Measurements from ENCODE around the gene RCOR2.
"Not testable (repeated sequence)": the region's sequence is repeated elsewhere in the genome, so short reads cannot be mapped to it uniquely, and the experiment has no call there.

RCOR2 gene

DNA sequence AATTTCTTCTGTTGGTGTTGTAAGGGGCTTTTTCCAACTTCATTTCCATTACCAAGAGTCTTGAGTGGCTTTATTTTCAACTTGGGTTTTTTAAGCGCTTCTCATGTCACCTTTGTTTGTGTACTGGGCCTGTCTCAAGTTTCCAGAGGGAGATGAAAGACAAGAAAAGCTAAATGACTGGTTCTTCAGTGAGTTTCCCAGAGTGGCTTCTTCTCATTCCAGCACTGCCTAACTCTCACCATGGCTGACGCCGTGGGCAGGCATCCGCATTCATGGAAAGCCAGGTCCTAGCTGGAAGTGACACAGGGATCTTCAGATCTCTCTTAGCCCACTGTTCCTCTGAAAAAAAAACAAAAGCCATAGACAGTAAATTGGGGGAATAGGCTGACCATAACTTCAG is 49.5 kb downstream of the RCOR2 start:
- ATAC-seq (ENCODE audit: insufficient read depth, low read depth) (no peak), DNase-seq (no peak)
- H4K20me1 ChIP-seq (ENCODE audit: insufficient read depth, low read length): peaks cover 73% of the 10 kb centered on the region
- H3K36me3 ChIP-seq (ENCODE audit: insufficient read depth, low read length): peaks cover 44% of the 10 kb centered on the region
- H3K79me2 ChIP-seq (ENCODE audit: insufficient read depth, low read length): peaks cover 92% of the 10 kb centered on the region
- no peak overlapping the region for H3K4me3 ChIP-seq (ENCODE audit: low read depth in 1 of 2, low read length in 2 of 2)
- peaks cover 22% of the 10 kb centered on the region for H3K4me1 ChIP-seq (ENCODE audit: insufficient read depth, low read length)
- H3K27me3 ChIP-seq (ENCODE audit: insufficient read depth, low read length, poor library complexity): no peaks in the 10 kb centered on the region
- no peak for TF ChIP-seq EZH2 (IDR thresholded peaks at IDR 0.05; ENCODE audit: borderline replicate concordance, low read depth, low read length, severe bottlenecking)
- TF ChIP-seq, protein P1, sequence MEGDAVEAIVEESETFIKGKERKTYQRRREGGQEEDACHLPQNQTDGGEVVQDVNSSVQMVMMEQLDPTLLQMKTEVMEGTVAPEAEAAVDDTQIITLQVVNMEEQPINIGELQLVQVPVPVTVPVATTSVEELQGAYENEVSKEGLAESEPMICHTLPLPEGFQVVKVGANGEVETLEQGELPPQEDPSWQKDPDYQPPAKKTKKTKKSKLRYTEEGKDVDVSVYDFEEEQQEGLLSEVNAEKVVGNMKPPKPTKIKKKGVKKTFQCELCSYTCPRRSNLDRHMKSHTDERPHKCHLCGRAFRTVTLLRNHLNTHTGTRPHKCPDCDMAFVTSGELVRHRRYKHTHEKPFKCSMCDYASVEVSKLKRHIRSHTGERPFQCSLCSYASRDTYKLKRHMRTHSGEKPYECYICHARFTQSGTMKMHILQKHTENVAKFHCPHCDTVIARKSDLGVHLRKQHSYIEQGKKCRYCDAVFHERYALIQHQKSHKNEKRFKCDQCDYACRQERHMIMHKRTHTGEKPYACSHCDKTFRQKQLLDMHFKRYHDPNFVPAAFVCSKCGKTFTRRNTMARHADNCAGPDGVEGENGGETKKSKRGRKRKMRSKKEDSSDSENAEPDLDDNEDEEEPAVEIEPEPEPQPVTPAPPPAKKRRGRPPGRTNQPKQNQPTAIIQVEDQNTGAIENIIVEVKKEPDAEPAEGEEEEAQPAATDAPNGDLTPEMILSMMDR (IDR thresholded peaks at IDR 0.05; ENCODE audit: borderline replicate concordance, extremely low read depth, low read length, poor library complexity, severe bottlenecking): no peak
- no peak overlapping the region for H3K27ac ChIP-seq (ENCODE audit: low read length)
- no peak overlapping the region for H3K9ac ChIP-seq (ENCODE audit: low read depth, low read length)
- H3K9me3 ChIP-seq (ENCODE audit: insufficient read depth, low read length, severe bottlenecking): no peaks in the 10 kb centered on the region
- H2AFZ ChIP-seq (ENCODE audit: low read depth, low read length): no peak overlapping the region
- no peak overlapping the region for H3K4me2 ChIP-seq (ENCODE audit: insufficient read depth, low read length)

DNA sequence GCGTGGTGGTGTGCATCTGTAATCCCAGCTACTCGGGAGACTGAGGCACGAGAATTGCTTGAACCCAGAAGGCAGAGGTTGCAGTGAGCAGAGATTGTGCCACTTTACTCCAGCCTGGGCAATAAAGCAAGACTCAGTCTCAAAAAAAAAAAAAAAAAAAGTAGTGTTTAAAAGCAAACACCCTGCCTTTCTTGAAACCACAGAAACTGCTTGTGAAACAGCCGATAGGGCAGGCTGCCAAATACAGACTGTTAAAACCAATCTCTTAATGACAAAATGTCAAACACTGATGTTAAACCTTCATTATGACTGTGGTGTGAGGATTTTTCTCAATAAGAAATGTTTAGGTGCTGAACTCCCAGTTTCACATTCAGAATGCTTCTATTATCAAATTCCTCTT is 50.8 kb downstream of the RCOR2 start:
- H3K4me2 ChIP-seq (ENCODE audit: insufficient read depth, low read length): no peak overlapping the region
- TF ChIP-seq, protein P1 (IDR thresholded peaks at IDR 0.05; ENCODE audit: borderline replicate concordance, extremely low read depth, low read length, poor library complexity, severe bottlenecking): no peak
- no peak for TF ChIP-seq EZH2 (IDR thresholded peaks at IDR 0.05; ENCODE audit: borderline replicate concordance, low read depth, low read length, severe bottlenecking)
- H3K9me3 ChIP-seq (ENCODE audit: insufficient read depth, low read length, severe bottlenecking): no peaks in the 10 kb centered on the region
- H3K4me1 ChIP-seq (ENCODE audit: insufficient read depth, low read length): peaks cover 22% of the 10 kb centered on the region
- DNase-seq: peak; percentile 59
- H3K4me3 ChIP-seq (ENCODE audit: low read depth in 1 of 2, low read length in 2 of 2): no peak overlapping the region
- peaks cover 93% of the 10 kb centered on the region for H3K79me2 ChIP-seq (ENCODE audit: insufficient read depth, low read length)
- H3K36me3 ChIP-seq (ENCODE audit: insufficient read depth, low read length): peaks cover 51% of the 10 kb centered on the region
- no peak overlapping the region for H3K9ac ChIP-seq (ENCODE audit: low read depth, low read length)
- H4K20me1 ChIP-seq (ENCODE audit: insufficient read depth, low read length): peaks cover 67% of the 10 kb centered on the region
- no peak overlapping the region for H3K27ac ChIP-seq (ENCODE audit: low read length)
- no peak overlapping the region for H2AFZ ChIP-seq (ENCODE audit: low read depth, low read length)
- ATAC-seq (ENCODE audit: insufficient read depth, low read depth): peak; percentile 42; the same call in 1 of the 3 replicates
- no peaks in the 10 kb centered on the region for H3K27me3 ChIP-seq (ENCODE audit: insufficient read depth, low read length, poor library complexity)

DNA sequence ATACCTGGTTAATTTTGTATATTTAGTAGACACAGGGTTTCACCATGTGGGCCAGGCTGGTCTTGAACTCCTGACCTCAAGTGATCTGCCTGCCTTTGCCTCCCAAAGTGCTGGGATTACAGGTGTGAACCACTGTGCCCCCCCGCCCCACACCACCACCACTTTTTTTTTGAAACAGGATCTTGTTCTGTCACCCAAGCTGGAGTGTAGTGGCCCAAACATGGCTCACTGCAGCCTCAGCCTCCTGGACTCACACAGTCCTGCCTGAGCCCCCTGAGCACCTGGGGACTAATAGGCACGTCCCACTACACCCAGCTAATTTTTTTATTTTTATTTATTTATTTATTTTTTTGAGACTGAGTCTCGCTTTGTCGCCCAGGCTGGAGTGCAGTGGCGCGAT is 53.3 kb downstream of the RCOR2 start:
- H2AFZ ChIP-seq (ENCODE audit: low read depth, low read length); H3K27ac ChIP-seq (ENCODE audit: low read length); H3K4me2 ChIP-seq (ENCODE audit: insufficient read depth, low read length); ATAC-seq (ENCODE audit: insufficient read depth, low read depth); DNase-seq; H3K27me3 ChIP-seq (ENCODE audit: insufficient read depth, low read length, poor library complexity); H3K4me3 ChIP-seq (ENCODE audit: low read depth in 1 of 2, low read length in 2 of 2); H3K9me3 ChIP-seq (ENCODE audit: insufficient read depth, low read length, severe bottlenecking); H3K9ac ChIP-seq (ENCODE audit: low read depth, low read length): not testable (repeated sequence)
- Histone ChIP-seq H3K79me2 (ENCODE audit: insufficient read depth, low read length) (peaks cover 90% of the 10 kb centered on the region), H4K20me1 (ENCODE audit: insufficient read depth, low read length) (peaks cover 45% of the 10 kb centered on the region), H3K4me1 (ENCODE audit: insufficient read depth, low read length) (peaks cover 11% of the 10 kb centered on the region), H3K36me3 (ENCODE audit: insufficient read depth, low read length) (peaks cover 39% of the 10 kb centered on the region)

DNA sequence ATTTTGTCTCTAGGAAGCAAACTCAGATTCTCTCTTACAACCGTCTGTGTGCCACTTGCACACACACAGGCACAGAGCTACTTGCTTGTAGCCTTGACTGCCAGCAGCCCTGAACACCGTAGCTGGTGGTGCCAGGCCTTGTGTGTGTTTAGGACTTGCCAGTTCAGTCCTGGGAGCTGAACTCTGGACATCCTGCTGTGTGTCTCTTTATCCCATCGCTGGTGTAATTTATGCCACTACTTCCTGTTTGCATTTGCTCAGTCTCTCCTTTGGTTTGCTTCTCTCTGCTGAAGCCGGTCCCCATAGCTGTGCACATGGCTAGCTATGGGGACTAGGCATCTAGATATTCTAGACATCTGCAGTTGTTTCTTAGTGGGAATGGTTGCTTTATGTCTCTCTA is 54.0 kb downstream of the RCOR2 start:
- no peak overlapping the region for H2AFZ ChIP-seq (ENCODE audit: low read depth, low read length)
- peaks cover 8% of the 10 kb centered on the region for H3K4me1 ChIP-seq (ENCODE audit: insufficient read depth, low read length)
- H3K36me3 ChIP-seq (ENCODE audit: insufficient read depth, low read length): peaks cover 37% of the 10 kb centered on the region
- no peak overlapping the region for H3K4me3 ChIP-seq (ENCODE audit: low read depth in 1 of 2, low read length in 2 of 2)
- H3K27me3 ChIP-seq (ENCODE audit: insufficient read depth, low read length, poor library complexity): no peaks in the 10 kb centered on the region
- H3K9me3 ChIP-seq (ENCODE audit: insufficient read depth, low read length, severe bottlenecking): no peaks in the 10 kb centered on the region
- peaks cover 89% of the 10 kb centered on the region for H3K79me2 ChIP-seq (ENCODE audit: insufficient read depth, low read length)
- H3K27ac ChIP-seq (ENCODE audit: low read length): 0 out of 2 replicates have a peak overlapping the region, but pooled peaks have one; percentile 51
- TF ChIP-seq EZH2 (IDR thresholded peaks at IDR 0.05; ENCODE audit: borderline replicate concordance, low read depth, low read length, severe bottlenecking): no peak
- TF ChIP-seq, protein P1 (IDR thresholded peaks at IDR 0.05; ENCODE audit: borderline replicate concordance, extremely low read depth, low read length, poor library complexity, severe bottlenecking): no peak
- no peak overlapping the region for H3K4me2 ChIP-seq (ENCODE audit: insufficient read depth, low read length)
- ATAC-seq (ENCODE audit: insufficient read depth, low read depth) (peak; percentile 62; the same call in 2 of the 3 replicates), DNase-seq (no peak)
- H3K9ac ChIP-seq (ENCODE audit: low read depth, low read length): no peak overlapping the region
- peaks cover 42% of the 10 kb centered on the region for H4K20me1 ChIP-seq (ENCODE audit: insufficient read depth, low read length)

Measured in DND-41 (cell line).